Measurements from ENCODE around the gene GPS2.
A peak's percentile ranks its signal among the peaks of the same experiment; 100 is the strongest.

GPS2 gene, protein sequence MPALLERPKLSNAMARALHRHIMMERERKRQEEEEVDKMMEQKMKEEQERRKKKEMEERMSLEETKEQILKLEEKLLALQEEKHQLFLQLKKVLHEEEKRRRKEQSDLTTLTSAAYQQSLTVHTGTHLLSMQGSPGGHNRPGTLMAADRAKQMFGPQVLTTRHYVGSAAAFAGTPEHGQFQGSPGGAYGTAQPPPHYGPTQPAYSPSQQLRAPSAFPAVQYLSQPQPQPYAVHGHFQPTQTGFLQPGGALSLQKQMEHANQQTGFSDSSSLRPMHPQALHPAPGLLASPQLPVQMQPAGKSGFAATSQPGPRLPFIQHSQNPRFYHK

DNA sequence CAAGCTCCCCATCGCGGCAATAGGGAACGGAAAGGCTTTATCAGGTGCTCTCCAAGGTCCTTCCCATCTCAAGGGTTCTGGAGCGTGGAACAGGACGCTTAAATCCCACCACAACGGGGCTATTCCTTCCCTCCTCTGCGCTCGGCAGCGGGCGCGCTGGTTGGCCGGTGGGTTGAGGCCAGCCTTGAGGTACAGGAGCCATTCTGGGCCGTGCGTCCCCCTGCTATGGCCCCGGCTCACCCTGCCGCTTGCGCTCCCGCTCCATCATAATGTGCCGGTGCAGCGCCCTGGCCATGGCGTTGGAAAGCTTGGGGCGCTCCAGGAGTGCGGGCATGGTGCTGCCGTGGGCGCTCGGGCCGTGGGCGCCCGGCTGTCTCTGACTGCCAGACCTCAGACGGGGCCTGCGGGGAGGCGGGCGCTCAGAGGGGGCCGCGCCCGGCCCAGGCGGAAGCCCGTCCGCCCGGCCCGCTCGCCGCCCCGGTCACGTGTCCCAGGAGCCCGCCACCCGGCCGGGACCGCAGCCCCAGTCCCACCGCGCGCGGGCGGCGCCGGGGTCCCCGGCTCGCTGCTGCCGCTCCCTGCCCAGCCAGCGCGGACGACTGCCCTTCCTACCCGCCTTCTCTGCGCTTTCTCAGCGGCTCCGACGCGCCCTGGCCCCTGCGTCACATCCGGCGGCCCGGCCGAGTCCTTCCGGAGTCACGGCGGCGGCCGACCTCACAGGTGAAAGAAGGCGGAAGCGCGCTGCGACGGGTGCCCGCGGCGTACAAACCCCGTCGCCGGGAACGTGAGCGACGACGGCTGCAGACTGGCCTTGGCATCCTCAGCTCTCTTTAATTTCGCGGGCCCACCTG, at the start of gene GPS2:
GPS2 (minus strand) TSS at position 642 of the 851 bp plus-strand sequence; CDS start at position 334, 308 bp downstream.
- peak; percentile 91 for DNase-seq (ENCODE audit: low spot score)

DNA sequence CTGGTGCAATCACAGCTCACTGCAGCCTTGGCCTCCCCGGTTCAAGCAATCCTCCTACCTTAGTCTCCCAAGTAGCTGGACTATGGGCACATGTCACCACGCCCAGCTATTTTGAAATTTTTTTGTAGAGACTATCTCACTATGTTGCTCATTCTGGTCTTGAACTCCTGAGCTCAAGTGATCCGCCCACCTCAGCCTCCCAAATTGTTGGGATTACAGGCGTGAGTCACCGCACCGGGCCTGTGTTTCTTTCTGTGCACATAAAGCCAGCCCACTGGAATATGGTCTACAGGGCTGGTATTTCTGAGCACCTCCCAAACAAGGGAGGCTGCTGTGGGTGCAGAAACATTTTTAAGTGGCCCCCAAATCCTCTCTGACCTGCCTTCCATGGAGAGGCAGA, 48.2 kb upstream of the GPS2 start:
- DNase-seq (ENCODE audit: low spot score), result no peak

DNA sequence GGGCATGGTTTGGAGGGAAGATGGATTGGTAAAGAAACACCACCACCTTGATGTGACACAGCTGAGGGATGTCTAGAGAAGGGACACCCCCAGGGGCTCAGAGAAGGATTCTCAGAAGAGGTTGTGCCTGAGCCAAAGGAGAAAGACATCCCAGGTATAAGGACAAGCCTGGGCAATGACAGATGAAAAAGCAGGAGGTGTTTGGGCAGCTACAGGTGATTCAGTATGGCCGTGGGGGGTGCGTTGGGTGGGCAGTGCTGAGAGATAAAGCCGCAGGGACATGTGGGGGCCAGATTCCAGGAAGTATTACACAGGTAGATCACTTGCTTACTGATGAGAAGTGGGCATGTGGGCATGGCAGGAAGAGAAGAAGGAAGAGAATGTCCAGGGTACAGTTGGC, 46.7 kb upstream of the GPS2 start:
- no peak for DNase-seq (ENCODE audit: low spot score)

DNA sequence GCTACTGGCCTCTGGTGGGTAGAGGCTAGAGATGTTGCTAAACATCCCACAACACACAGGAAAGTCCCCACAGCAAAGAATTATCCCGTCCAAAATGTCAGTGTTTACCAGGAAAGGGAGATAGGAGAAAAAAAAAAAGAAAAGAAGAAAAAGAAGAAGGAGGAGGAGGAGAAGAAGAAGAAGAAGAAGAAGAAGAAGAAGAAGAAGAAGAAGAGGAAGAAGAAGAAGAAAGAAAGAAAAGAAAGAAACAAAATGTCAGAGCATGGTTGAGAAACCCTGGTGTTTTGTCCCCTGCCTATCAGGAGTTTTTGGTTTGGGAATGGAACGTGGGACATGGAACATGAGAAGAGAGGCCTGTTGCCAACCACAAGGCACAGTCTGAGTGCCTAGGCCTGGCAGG, 42.2 kb upstream of the GPS2 start:
- DNase-seq (ENCODE audit: low spot score), result no peak

DNA sequence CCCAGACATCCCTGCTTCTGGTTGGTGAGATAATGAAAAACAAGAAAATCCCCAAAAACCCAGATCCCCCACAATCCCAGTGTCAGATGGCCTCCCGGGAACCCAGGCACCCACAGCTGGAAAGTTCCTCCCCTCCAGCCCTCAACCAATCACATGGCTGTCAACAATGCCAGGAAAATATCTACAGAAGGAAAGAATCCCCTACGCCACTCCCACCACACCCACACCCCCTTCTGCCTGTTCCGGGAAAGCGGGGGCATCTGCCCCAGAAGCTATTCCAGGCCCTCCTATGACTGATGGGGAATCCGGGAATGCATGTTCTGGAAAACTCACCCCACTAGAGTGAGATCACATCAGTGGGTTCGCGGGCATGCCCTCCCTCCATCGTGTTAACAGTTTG, 41.6 kb upstream of the GPS2 start:
- DNase-seq (ENCODE audit: low spot score), result no peak

DNA sequence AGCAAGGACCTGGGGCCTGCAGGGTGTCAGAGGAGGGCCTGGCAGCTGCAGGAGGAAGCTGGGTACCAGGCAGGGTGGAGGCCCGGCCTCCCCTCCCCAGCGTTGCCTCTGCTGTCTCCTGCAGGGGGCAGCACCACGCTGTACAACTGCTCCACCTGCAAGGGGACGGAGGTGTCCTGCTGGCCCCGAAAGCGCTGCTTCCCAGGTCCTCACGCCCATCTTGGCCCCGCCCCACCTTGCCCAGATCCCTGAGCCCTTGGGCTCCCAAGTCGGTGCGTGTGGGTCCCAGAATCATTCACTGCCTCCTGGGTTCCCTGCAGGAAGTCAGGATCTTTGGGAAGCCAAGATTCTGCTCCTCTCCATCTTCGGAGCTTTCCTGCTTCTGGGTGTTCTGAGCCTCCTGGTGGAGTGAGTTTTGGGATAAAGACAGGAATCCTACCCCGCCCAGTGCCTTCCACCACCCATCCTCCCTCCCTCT, 41.0 kb upstream of the GPS2 start:
- DNase-seq (ENCODE audit: low spot score), result peak; percentile 36

DNA sequence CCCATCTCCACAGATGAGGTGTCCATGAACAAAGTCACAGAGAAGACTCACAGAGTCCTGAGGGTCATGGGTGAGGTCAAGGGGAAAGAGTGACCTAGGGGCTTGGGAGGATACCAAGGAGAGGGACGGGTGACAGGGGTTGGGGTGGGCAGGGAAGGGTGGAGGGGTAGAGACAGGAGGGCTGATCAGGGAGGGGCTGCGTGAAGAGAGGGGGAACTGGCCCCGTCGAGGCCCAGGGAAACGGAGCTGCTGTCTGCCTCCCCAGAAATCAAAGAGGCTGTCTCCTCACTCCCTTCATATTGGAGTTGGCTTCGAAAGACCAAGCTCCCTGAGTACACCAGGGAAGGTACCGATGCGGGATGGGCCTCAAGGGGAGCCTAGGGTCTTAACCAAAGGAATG, 40.4 kb upstream of the GPS2 start:
- DNase-seq (ENCODE audit: low spot score), result no peak

DNA sequence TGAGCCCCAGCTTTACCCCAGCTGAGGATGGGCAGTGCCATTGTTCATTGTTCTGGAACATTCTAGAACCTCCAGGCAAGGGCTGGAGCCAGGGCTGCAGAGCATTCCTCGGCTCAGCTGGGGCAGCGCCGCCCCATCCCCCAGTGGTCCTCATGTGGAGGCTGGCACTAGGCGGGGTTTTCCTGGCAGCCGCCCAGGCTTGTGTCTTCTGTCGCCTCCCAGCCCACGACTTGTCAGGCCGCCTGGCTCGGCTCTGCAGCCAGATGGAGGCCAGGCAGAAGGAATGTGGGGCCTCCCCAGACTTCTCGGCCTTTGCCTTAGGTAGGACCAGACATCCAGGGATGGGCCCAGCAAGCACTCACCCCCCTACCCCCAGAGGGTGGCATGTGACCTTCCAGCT, 39.9 kb upstream of the GPS2 start, which contains the start of gene TMEM95:
TMEM95 (plus strand) TSS at position 104 of the 400 bp plus-strand sequence; CDS start at position 153, 49 bp downstream.
- no peak for DNase-seq (ENCODE audit: low spot score)

DNA sequence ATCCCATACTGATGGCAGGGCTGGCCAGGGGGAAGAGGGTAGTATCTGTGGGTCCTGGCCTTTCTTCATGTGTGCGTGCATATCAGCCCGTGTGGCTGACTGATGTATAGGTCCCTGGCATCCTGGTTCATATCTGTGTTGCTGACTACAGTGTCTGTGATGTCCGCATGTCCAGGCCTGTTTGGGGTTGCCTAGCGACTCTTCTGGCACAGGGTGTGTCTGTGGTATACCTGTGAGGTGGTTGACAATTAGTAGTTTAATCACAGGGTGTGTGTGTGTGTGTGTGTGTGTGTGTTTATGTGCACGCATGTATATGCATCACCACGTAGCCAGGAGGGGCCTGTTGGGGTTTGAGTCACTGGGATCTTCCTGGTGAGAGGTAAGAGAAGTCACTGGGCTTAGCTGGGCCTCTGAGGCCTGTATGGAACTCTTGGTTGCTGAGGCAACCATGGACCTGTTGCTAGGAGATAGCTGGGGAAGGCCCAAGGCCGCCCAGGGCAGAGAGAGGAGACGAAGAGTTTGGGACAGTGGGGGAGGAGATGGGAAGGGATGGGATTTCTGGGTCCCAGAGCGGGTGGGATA, 39.2 kb upstream of the GPS2 start:
- DNase-seq (ENCODE audit: low spot score), result no peak

DNA sequence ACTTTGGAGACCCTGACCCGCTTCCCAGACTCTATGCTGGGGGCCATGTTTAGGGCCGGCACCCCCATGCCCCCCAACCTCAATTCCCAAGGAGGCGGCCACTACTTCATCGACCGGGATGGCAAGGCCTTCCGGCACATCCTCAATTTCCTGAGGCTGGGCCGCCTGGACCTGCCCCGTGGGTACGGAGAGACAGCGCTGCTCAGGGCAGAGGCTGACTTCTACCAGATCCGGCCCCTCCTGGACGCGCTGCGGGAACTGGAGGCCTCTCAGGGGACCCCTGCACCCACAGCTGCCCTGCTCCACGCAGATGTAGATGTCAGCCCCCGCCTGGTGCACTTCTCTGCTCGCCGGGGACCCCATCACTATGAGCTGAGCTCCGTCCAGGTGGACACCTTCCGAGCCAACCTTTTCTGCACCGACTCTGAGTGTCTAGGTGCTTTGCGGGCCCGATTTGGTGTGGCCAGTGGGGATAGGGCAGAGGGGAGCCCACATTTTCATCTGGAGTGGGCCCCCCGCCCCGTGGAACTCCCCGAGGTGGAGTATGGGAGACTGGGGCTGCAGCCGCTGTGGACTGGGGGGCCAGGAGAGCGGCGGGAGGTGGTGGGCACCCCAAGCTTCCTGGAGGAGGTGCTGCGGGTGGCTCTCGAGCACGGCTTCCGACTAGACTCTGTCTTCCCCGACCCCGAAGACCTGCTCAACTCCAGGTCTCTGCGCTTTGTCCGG, 37.9 kb upstream of the GPS2 start:
- no peak for DNase-seq (ENCODE audit: low spot score)

DNA sequence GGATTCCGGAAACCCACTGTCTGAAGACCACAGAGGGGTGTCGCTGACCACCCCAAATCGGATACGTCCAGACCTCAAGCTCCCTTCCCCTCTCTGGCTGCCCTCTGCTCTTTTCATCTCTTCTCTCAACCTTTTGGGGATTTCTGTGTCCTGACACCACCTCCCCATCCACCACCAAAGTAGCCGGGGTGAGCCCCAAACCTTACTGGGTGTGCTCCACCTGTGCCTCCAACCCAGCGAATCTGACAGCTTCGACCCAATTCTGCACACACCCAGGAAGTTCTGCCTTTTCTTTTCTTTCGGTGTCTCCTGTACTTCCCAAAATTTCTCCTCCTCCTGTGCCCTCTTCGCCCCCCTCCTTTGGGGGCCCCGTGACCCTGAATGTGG, 37.3 kb upstream of the GPS2 start:
- no peak for DNase-seq (ENCODE audit: low spot score)

DNA sequence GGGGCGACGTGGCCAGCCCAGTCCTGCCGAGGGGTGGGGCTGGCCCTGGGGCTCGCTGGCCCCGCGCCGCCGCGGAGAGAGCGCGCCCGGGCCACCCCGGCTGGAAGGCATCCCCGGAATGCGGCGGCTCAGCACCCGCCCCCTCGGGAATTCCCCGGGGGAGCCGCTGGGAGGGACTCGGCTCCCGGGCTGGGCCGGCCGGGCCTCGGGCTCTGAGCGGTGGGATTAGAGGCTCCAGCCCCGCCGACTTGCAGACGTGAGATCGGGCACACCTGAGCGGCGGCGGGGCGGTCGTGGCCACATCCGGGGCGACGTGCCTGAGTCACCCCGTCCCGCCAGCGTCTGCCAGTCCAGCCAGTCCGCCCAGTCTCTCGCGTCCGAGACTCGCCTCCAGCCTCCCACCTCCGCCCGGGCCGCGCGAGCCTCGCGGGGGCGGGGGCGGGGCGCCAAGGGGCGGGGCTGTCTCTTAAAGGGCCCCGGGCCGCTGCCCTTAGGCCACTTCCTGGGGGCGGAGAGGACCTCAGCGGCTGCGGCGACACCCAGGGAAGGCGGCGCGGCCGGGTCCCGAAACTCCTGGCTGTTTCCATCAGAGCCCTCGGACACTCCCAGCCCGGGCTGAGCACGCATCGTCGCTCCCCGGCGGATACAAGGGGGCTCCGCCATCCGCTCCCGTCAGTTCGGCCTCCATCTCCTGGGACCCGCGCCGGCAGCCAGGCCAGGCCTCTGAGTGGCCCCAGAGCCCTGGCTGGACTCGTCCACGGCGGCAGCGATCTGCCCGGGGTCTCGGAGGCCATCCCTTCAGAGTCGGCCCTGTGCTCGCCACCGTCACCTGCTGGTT, 36.7 kb upstream of the GPS2 start, which contains the start of gene KCTD11:
KCTD11 (plus strand) TSS at position 498 of the 838 bp plus-strand sequence.
- peak; percentile 92 for DNase-seq (ENCODE audit: low spot score)

DNA sequence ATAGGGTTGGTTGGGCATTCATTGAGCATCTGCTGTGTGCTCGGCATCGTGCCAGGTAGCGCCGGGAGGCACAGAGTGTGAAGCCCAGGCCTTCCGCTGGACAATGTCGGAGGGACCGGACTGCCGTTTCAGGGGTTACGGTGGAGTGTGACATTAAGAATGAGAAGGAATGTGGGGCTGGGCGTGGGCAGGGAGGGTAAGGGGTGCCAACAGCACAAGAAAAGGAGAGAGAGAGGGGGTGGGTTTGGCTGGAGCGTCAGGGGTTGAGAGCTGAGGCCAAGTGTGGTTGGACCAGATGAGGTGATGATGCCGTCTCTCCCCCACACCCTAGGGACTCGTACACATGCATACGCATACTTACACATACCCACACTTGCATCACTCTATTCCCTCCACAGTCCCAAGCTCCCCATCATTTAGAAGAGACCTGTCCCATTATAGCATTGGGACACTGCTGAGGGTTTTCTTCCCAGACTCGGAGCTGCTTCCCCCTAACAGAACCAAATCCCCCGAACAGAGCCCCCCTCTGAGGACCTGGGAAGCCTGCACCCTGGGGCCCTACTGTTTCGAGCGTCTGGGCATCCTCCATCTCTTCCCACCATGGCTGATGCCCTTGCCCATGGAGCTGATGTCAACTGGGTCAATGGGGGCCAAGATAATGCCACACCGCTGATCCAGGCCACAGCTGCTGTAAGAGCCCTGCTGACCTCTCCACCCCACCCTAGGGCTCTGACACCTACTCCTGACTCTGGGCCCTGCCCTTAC, 33.5 kb upstream of the GPS2 start:
- no peak for DNase-seq (ENCODE audit: low spot score)

DNA sequence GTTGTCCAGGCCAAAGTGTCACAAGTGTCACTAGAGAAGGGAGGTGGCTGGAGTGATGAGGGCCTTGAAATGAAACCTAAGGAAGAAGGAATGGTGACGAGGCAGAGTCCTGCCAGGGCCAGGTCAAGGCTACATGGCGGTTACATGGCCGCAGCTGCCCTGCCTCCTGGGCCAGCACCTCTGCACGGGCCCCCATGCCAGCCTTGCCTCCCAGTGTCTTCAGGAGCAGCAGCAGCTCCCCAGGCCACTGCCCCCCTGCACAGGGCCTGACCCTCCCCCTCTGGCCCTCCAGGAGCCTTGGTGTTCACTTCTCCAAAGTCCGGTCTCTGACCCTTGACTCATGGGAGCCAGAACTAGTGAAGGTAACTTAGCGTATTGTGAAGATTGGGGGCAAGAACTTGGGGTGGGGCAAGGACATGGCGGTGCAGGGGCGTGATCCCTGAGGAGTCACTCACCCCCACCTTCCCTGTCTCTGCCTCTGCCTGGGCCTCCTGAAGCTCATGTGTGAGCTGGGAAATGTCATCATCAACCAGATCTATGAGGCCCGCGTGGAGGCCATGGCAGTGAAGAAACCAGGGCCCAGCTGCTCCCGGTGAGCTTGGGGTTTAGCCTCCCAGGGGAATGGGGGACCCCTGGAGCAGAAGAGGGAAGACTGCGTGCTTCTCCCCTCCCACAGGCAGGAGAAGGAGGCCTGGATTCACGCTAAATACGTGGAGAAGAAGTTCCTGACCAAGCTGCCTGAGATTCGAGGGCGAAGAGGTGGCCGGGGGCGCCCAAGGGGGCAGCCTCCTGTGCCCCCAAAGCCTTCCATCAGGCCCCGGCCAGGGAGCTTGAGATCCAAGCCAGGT, 32.7 kb upstream of the GPS2 start:
- DNase-seq (ENCODE audit: low spot score), result no peak

DNA sequence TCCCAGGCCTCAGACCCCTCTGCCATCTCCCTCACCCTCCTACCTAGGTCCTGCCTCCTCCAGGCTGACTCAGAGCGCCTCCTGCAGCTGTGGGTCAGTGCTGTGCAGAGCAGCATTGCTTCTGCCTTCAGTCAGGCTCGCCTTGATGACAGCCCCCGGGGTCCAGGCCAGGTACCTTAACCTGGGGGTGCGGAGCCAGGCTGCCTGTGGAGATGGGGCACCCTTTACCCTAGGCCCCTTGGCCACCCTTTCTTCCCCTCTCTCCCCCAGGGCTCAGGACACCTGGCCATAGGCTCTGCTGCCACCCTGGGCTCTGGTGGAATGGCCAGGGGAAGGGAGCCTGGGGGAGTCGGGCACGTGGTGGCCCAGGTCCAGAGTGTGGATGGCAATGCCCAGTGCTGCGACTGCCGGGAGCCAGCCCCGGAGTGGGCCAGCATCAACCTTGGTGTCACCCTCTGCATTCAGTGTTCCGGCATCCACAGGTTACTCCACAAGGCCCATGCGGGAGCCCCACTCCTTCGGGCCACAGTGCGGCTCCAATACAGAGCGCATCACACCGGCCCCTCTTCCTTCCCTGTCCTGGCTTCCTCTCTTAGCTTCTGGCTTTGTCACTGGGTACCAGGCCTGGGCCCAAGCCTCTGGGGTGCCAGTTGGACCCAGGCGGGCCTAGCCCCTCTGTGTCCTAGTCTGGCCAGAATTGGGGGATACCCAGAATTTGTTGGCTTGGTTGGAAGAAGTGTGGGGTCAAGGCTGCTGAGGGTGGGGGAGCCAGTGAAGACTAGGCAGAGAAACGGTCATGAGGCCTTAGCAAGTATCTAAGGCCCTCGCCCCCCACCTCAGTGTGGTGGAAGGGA, 31.8 kb upstream of the GPS2 start:
- DNase-seq (ENCODE audit: low spot score), result no peak

DNA sequence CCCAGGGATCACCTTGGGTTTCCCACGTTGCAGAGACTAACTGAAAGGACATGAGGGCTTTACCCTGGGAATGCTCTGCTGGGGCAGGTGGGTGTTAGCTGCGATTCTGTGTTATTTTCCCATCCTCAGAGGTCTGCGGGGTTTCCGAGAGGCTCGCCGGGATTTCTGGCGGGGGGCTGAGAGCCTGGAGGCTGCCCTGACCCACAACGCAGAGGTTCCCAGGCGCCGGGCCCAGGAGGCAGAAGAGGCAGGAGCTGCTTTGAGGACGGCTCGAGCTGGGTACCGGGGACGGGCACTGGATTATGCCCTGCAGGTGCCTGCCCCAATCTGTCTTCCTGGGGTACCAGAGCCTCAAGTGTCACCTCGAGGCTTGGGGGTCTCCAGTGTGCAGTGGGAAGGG, 28.1 kb upstream of the GPS2 start:
- no peak for DNase-seq (ENCODE audit: low spot score)

DNA sequence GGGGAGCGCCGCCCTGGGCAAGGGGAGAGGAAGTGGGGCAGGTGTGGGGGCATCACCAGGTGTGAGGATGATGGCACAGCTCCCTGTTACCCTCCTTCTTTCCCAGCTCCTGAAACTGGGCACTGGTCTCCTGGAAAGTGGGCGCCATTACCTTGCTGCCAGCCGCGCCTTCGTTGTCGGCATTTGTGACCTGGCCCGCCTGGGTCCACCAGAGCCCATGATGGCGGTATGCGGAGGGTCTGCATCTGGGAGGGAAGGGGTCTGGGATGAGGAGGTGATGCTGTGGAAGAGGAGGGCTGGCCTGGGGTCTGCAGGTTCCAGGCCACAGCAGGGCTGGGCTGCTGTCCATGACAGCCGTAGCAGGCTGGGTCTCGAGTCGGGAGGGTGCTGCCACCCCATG, 26.7 kb upstream of the GPS2 start:
- DNase-seq (ENCODE audit: low spot score), result no peak

DNA sequence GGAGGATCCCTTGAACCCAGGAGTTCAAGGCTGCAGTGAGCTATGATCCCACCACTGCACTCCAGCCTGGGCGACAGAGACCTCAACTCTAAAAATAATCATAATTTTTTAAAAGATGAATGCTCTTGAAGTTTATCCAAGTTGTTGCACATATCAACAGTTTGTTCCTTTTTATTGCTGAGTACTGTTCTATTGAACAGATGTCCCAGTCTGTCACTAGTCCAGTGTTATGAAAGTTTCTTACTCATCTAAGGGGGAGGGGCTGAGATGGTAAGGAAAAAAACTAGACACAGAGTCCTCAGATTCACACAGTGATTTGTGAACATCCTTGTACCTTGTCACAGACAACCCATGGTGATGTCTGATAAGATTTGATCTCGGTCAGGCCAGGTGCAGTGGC, 25.0 kb upstream of the GPS2 start:
- DNase-seq (ENCODE audit: low spot score), result no peak
